Anterior cingulate cortex (tissue), 58 donors: Measurements from ENCODE around the gene BTBD9.

Experiments
- DNase-seq, 58 donors: peaks; one replicate each; lab custom pipeline; 2025; lab: John Stamatoyannopoulos, UW

Gene BTBD9

GRCh38 chr6:38492031-38492430 is 147.7 kb downstream of the BTBD9 start:
- DNase-seq = no peak

- DNase-seq = peak in 4 of 58 donors; percentile 20 to 36 (median 29)
Measured at GRCh38 chr6:38489951-38490350, 149.8 kb downstream of the BTBD9 start.

GRCh38 chr6:38487423-38487822 is 152.3 kb downstream of the BTBD9 start:
- no peak for DNase-seq

- DNase-seq = no peak
Measured at GRCh38 chr6:38485488-38485887, 154.2 kb downstream of the BTBD9 start.

- no peak for DNase-seq
Measured at GRCh38 chr6:38484656-38485055, 155.1 kb downstream of the BTBD9 start.

GRCh38 chr6:38483526-38483925 is 156.2 kb downstream of the BTBD9 start:
- peak in 2 of 58 donors; percentile 4 to 50 for DNase-seq

- no peak for DNase-seq
Measured at GRCh38 chr6:38482466-38482865, 157.3 kb downstream of the BTBD9 start.

- DNase-seq = no peak
Measured at GRCh38 chr6:38481851-38482250, 157.9 kb downstream of the BTBD9 start.

- no peak for DNase-seq
Measured at GRCh38 chr6:38481211-38481836, 158.4 kb downstream of the BTBD9 start.

GRCh38 chr6:38480036-38480435 is 159.7 kb downstream of the BTBD9 start:
- DNase-seq = no peak

GRCh38 chr6:38479331-38479730 is 160.4 kb downstream of the BTBD9 start:
- no peak for DNase-seq

- DNase-seq = no peak
Measured at GRCh38 chr6:38477680-38478260, 162.0 kb downstream of the BTBD9 start.

GRCh38 chr6:38476888-38477287 is 162.8 kb downstream of the BTBD9 start:
- no peak for DNase-seq

GRCh38 chr6:38476141-38476540 is 163.6 kb downstream of the BTBD9 start:
- no peak for DNase-seq

- DNase-seq = no peak
Measured at GRCh38 chr6:38470548-38470947, 169.2 kb downstream of the BTBD9 start.

- no peak for DNase-seq
Measured at GRCh38 chr6:38467566-38467965, 172.2 kb downstream of the BTBD9 start.

GRCh38 chr6:38460186-38460585 is 179.5 kb downstream of the BTBD9 start:
- no peak for DNase-seq

- no peak for DNase-seq
Measured at GRCh38 chr6:38459291-38459690, 180.4 kb downstream of the BTBD9 start.

GRCh38 chr6:38453861-38454260 is 185.9 kb downstream of the BTBD9 start:
- no peak for DNase-seq

GRCh38 chr6:38452816-38453660 is 186.7 kb downstream of the BTBD9 start:
- no peak for DNase-seq

GRCh38 chr6:38450717-38451116 is 189.0 kb downstream of the BTBD9 start:
- DNase-seq = no peak

- no peak for DNase-seq
Measured at GRCh38 chr6:38445925-38446324, 193.8 kb downstream of the BTBD9 start.
